Kidney glomerular epithelial cell (primary cell): ENCODE data around the gene AIF1L.

Source experiments
- DNase-seq: peaks from one replicate; lab custom pipeline; 2025; lab: John Stamatoyannopoulos, UW

Gene AIF1L

DNA sequence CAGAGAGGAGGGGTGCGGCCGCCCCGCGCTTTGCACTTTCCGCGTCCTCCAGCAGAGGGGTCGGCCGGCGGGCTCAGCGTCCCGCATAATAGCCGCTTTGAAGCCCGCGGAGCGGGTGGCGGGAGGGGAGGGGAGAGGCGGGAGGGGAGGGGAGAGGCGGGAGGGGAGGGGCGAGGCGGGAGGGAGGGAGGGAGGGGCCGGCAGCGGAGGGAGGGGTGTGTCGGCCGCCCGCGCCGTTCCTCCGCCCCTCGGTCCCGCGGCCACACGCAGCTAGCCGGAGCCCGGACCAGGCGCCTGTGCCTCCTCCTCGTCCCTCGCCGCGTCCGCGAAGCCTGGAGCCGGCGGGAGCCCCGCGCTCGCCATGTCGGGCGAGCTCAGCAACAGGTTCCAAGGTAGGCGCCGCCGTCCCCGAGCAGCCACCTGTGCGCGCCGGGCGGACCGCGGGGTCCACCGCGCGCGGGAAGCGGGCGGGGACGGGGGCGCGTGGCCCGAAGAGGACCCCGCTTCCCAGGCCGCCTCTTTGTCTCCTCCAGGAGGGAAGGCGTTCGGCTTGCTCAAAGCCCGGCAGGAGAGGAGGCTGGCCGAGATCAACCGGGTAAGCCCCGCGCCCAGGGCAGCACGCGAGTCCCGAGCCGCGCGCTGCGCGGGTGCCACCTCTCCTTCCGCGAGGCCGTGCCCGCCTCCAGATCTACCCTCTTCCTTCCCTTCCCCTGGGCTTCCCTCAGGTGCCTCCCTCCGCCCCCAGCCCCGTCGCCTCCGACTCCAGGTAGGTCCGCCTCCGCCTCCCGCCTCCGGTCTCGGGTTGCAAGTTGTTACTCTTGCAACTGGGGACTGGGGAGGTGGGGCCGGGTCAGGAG lies at the start of gene AIF1L:
TSS of gene AIF1L (plus strand) at position 263 of the 857 bp plus-strand sequence. CDS start at position 362, 99 bp downstream.
- no peak for DNase-seq

GRCh38 chr9:131046581-131047202 lies 49.6 kb upstream of the AIF1L start:
- peak; percentile 42 for DNase-seq

DNA sequence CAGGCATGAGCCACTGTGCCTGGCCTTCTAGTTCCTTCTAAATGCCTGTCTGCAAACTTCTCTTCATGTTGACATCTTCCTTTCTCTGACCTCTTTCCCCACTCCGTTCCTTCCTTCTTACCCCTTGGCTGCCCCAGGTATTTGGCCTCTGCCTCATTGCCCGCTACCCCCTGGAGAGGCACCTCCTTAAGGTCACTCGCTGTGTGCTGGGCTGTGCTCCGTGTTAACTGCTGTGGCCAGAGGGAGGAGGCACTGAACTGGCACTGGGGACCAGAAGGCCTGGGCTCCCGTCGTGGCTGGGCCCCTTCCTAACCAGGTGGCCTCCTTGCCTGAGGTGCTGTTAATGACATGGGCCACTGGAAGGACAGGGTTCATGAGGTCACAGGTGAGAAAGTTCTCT lies 48.0 kb upstream of the AIF1L start:
- no peak for DNase-seq

- no peak for DNase-seq
Observed at GRCh38 chr9:131048820-131049219, 47.5 kb upstream of the AIF1L start.

GRCh38 chr9:131049829-131050715 lies 46.3 kb upstream of the AIF1L start:
- DNase-seq = no peak

GRCh38 chr9:131050831-131051230 lies 45.5 kb upstream of the AIF1L start:
- no peak for DNase-seq

DNA sequence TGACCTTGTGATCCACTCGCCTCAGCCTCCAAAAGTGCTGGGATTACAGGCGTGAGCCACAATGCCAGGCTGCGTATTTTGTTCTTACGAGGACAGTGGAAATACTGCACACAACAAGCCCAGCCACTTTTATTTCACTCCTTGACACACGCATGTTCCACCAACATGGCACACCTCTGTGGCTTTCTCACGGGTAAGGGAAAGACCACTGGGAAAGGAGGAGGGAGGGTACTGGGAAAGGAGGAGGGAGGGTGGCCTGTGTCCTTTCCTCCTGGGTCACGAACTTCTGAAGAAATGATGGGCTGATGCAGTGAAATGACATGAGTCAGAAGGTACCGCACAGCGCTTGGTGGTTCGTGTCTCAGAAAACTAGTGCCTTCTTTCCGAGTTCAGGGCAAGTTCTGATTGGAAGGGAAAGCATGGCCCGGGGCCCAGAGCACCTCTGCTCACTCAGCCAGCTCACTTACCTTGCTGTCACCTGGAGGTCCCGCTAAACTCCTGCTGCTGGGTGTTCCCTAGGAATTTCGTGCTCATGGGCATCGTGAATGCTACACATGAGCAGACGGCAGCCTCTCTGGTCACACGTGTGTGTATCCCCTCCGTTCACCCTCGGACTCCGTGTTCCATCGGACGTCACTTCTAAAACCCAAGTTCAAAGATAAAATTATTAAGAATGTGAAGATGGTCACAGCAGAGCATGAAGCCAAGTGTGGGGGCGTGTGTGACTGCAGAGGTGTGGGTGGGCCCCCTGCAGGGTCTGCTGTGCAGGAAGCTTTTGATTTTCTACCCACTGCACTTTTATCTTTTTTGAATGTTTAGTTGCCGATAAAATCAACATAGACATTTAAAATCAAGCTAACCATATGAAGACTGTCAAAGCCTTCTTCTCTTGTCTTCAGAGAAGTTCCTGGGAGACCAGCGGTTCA lies 44.5 kb upstream of the AIF1L start:
- DNase-seq = no peak

DNA sequence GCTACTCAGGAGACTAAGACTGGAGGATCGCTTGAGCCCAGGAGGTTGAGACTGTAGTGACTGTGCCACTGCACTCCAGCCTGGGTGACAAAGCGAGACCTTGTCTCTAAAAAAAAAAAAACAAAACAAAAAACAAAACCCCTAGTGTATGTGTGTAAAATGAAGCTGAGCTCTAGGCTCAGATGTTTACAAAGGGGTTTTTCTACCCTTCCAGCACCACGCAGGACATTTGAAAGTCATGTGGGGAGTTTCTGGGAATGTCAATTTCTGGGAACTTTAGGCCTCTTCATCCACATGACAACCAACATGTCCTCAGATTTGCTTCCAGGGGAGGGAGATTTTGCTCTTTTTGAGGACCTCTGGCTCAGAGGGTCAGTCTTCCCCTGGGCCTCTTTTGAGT lies 42.4 kb upstream of the AIF1L start:
- DNase-seq = no peak

DNA sequence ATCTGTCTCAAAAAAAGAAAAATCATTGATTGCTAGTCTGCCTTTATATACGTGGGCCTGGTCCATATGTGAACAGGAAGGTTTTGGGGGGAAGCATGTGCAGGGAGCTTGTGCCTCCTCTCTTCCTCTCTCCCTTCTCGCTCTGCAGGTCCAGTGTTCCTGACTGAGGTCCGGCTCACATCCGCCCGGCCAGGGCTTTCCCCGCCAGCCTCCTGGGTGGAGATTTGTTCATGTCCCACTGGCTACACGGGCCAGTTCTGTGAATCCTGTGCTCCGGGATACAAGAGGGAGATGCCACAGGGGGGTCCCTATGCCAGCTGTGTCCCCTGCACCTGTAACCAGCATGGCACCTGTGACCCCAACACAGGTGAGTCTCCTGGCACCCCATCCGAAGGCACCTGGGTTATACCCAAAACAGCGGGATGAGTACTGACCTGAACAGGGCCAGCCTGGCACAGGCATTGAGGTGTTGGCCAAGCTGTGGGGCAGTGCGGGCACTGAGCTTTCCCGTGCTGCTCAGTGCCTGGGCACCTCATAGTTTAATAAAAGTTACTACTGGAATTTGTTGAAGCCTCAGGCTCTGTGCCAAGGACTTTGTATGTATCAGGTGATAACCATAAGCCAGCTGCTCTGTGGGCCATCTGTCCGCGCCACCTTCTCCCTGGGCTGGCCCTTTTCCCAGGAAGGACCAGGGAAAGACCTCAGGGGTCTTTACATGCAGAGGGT lies 39.4 kb upstream of the AIF1L start:
- no peak for DNase-seq

DNA sequence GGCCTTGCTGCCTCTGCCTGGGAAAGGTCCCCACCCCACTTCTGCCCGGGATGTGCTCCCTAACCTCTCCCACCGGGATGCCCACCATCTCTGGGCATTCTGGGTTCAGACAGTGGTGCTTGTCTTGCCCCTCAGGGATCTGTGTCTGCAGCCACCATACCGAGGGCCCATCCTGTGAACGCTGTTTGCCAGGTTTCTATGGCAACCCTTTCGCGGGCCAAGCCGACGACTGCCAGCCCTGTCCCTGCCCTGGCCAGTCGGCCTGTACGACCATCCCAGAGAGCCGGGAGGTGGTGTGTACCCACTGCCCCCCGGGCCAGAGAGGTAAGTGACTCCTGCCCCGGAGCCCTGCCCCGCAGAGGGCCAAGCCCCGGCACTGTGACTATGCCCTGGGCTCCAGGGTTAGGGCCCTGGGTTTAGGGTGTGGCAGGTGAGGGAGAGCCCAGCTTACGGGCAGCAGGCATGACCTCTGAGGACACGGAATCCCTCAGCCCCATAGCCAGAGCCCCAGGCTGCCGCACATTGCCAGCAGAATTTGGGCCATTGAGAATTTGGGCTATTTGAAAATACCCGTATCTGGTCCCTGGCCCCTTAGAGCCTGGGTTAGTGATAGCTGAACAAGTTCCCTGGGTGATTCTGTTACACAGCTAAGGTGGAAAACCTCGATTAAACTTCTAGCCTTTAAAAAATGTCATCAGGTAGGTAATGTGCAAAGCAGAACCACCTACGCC lies 35.3 kb upstream of the AIF1L start:
- no peak for DNase-seq

GRCh38 chr9:131062969-131063368 lies 33.4 kb upstream of the AIF1L start:
- DNase-seq = no peak

DNA sequence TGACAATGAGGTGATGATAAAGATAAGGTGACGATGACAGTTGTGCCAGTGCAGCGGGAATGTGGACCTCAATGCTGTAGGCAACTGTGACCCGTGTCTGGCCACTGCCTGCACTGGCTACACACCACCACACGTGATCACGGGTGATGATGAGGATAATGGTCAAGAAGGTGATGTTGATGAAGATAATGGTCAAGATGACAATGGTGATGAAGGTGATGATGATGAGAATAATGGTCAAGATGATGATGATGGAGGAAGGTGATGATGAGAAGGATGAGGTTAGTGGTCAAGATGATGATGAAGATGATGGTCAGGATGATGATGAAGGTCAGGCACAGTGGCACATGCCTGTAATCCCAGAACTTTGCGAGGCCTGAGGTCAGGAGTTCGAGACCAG lies 30.7 kb upstream of the AIF1L start:
- DNase-seq = no peak

DNA sequence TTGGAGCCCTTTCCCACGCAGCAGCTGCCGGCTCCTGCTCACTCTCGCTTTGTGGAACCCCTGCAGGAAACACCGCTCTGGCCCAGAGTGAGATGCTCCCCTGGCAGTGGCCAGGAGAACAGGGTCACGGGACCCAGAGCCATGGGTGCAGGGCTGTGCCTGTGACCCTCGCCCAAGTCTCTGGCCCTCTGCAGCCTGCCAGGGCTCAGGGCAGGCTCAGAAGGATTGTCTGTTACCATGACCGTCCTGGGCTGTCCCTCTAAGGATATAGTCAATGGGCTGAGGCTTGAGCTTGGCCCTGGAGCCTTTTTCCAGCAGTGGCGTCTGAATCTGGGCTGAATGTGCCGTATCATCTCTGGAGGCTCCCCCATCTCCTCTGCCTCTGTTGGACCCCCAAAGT lies 28.7 kb upstream of the AIF1L start:
- no peak for DNase-seq

DNA sequence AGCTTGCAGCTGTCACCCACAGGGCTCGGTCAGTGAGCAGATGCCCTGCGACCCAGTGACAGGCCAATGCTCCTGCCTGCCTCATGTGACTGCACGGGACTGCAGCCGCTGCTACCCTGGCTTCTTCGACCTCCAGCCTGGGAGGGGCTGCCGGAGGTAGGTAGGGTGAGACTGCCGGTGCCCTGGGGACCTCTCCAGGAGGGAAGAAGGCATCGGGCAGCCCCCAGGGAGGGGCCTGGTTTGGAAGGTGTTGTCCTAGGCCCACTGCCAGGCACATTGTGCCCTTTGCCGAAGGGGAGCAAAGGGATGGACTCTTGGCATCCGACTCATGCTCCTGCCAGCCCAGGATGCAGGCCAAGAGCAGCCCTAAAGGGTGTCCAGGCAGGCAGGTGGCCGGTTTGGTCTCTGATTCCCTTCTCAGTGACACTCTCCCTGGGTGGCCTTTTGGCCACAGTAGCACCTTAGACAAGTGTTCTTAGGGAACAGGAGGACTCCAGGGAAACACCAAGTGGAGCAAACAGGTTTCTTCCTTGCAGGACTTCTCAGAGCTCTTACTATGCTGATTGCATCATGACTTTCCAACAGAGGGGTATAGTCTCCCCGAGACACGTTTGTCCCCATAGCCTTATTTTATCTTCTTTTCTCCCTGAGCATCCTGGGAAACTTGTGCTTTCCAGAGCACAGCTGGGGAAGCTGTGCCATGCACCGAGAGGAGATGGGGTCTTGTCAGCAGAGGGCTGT lies 28.1 kb upstream of the AIF1L start:
- no peak for DNase-seq

DNA sequence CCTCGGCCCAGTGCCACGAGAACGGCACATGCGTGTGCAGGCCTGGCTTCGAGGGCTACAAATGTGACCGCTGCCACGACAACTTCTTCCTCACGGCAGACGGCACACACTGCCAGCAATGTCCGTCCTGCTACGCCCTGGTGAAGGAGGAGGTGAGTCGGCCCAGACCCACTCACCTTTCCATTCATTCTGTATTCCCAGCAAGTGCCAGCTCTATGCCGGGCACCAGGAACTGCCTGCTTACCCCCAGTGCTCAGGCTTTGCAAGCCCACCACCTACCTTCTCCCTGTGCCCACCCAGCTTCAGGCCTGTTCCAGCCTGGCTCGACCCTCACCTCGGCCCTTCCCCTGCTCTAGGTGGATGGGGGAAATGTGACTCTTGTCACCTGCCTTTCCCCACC lies 26.6 kb upstream of the AIF1L start:
- DNase-seq = no peak

DNA sequence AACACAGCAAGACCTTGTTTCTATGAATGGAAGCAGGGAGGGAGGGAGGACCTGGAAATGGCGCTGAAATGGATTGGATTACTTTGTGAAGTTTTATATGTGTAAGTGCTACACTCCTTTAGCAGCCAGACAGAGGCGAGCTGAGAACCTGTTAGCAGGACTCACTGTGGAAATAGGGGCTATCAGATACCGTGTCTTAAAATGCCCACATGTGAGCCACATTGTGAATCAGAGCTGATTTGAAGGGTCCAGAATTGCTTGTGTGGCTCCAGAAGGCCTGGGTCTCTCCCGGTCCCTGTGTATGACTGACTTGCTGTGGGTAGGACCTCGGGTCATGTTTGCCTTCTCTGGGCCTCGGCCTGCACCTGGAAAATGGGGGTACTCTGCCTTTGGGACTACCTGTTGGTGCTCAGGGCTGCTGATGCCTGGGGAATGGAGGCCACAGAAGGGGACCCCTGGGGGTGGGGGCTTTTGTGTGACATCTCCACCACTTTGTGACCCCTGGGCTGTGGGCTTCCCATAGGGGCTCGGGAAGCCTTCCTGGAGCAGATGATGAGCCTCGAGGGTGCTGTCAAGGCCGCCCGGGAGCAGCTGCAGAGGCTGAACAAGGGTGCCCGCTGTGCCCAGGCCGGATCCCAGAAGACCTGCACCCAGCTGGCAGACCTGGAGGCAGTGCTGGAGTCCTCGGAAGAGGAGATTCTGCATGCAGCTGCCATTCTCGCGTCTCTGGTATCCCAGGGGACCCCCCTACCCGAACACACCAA lies 24.0 kb upstream of the AIF1L start:
- no peak for DNase-seq

GRCh38 chr9:131072871-131073237 lies 23.5 kb upstream of the AIF1L start:
- DNase-seq = no peak

- no peak for DNase-seq
Observed at GRCh38 chr9:131076347-131077195, 19.8 kb upstream of the AIF1L start.
